ENCODE measurements around the gene POLR1A.

The POLR1A gene

DNA sequence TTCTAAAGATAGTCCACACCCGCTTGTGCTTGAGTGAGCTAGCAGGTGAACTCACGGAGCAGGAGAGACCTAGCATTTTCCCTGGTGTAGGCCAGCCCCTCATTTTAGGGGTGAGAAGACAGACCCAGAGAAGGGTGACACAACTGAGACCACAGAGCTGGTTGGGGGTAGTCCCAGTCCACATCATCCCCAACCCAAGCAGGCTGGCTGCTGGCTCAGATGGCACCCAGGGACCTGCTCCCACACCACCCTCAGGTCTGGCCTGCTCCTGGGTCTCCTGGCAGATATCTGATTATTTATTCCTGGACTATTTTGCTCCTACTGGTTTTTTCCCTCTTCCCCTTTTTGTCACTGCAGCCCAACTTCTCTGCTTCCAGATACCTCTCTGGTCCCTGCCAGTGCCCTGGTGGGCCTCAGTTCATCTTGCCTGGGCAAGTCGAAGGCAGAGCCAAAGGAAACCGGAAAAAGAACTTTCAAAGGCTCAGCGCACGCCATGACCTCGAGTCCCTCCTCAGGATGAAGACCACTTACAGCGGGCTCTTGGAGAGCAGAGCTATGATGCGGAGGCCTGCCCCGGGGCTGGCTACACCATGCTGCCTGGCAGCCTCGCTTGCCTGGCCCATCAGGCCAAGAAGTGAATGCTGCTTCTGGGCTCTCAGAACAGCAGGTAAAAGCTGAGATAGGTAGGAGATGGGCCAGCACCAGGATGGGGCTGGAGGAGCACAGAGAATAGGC, 72.7 kb downstream of the POLR1A start:
- Mint-ChIP-seq H3K4me1 (ENCODE audit: low read depth) (peaks cover 43% of the 10 kb centered on the region), H3K4me3 (no peak overlapping the region), H3K9me3 (no peaks in the 10 kb centered on the region), H3K36me3 (ENCODE audit: low read depth) (peaks cover 98% of the 10 kb centered on the region), H3K27ac (peak overlapping the region; percentile 66), H3K27me3 (no peaks in the 10 kb centered on the region)
- no peak for DNase-seq

DNA sequence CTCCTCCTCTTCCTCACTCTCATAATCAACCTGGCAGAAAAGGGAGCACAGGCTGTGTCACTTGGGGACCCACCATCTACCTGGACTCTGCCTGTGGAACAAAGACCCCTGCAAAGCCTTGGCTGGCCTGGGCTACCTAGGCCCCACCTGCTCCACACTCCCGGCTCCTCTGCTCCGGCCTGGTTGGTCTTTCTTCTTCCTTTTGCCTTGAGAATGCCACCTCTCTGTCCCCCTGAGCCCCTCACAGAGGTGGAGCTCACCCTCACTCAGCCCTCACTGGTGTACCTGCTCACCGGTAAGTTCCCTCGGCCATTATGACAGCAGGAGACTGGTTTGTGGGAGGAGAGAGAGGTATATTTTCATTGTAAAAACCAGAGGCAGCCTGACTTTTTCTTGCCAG, 74.1 kb downstream of the POLR1A start:
- Mint-ChIP-seq H3K4me3 (no peak overlapping the region), H3K27ac (no peak overlapping the region), H3K9me3 (no peaks in the 10 kb centered on the region), H3K27me3 (no peaks in the 10 kb centered on the region), H3K36me3 (ENCODE audit: low read depth) (peaks cover 98% of the 10 kb centered on the region), H3K4me1 (ENCODE audit: low read depth) (peaks cover 29% of the 10 kb centered on the region)
- no peak for DNase-seq

DNA sequence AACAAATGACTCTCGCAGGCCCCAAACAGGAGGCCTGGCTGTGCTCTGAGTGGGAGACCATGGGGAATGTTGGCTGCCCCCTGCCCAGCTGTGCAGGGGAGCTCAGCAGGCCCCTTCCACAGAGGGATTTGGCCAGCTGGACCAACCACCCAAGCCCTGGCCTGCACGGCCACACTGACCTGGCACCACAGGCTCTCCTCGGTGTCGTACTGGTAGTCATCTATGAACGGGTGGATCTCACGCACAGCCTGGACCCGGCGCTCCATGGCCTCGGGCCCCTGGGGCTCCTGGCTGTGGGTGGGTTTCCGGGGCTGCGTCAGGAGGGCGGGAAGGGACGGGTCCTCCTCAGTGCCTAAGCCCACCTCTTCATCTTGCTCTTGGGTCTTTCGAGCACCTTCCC, 74.5 kb downstream of the POLR1A start:
- H3K36me3 Mint-ChIP-seq (ENCODE audit: low read depth) = peaks cover 98% of the 10 kb centered on the region
- H3K4me3 Mint-ChIP-seq = no peak overlapping the region
- no peaks in the 10 kb centered on the region for H3K27me3 Mint-ChIP-seq
- peaks cover 24% of the 10 kb centered on the region for H3K4me1 Mint-ChIP-seq (ENCODE audit: low read depth)
- H3K9me3 Mint-ChIP-seq = no peaks in the 10 kb centered on the region
- H3K27ac Mint-ChIP-seq = no peak overlapping the region
- no peak for DNase-seq

DNA sequence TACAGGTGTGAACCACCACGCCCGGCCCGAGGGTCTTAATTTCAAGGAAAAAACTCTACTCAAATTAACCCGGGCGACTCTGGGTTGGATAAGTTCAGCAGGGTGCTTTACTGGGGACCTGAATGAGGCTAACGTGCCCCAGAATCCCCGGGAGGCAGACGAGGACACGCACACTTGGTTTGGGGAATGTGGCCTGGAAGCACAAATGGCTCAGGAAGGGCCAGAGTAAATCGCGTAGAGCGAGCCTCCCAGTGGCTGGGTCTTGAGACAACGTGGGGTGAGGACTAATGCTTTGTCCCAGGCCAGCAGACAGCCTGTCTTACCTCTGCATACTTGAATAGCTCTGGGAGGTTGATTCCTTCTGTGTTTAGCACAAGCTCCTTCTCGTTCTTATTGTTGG, 75.8 kb downstream of the POLR1A start:
- Mint-ChIP-seq H3K9me3 (no peaks in the 10 kb centered on the region), H3K36me3 (ENCODE audit: low read depth) (peaks cover 98% of the 10 kb centered on the region), H3K4me3 (no peak overlapping the region), H3K4me1 (ENCODE audit: low read depth) (peaks cover 13% of the 10 kb centered on the region), H3K27me3 (no peaks in the 10 kb centered on the region), H3K27ac (no peak overlapping the region)
- no peak for DNase-seq

DNA sequence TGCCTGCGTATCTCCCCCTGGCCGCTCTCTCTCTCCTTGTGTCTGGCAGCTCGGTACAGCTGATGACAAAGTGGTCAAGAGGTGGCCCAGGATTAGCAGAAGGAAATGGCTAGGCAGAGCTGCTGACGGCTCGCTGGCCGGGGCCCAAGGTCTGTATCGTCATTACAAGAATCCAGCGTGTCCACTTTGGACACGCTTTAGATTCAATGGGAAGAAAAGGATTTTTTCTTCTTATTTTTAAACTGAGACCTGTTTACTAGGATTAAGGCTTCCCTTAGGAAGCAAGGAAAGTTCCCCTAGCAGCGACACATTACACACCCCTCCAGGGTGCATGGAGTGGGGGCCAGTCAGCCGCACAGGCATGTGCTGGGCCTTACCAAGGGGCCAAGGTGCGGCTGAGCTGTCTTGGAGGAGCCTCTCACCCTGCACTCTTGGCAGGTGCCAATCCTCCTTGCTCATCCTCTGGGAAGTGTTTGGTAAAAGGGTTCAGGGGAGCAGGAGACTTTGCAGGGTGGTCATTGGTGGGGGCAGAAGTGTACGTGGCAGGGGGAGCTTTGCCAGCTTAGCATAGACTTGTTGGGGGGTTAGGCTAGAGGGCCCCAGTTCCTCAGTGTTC, 76.8 kb downstream of the POLR1A start:
- H3K4me3 Mint-ChIP-seq = no peak overlapping the region
- H3K9me3 Mint-ChIP-seq = no peaks in the 10 kb centered on the region
- no peak overlapping the region for H3K27ac Mint-ChIP-seq
- H3K27me3 Mint-ChIP-seq = no peaks in the 10 kb centered on the region
- no peak for DNase-seq
- peaks cover 4% of the 10 kb centered on the region for H3K4me1 Mint-ChIP-seq (ENCODE audit: low read depth)
- H3K36me3 Mint-ChIP-seq (ENCODE audit: low read depth) = peaks cover 98% of the 10 kb centered on the region

DNA sequence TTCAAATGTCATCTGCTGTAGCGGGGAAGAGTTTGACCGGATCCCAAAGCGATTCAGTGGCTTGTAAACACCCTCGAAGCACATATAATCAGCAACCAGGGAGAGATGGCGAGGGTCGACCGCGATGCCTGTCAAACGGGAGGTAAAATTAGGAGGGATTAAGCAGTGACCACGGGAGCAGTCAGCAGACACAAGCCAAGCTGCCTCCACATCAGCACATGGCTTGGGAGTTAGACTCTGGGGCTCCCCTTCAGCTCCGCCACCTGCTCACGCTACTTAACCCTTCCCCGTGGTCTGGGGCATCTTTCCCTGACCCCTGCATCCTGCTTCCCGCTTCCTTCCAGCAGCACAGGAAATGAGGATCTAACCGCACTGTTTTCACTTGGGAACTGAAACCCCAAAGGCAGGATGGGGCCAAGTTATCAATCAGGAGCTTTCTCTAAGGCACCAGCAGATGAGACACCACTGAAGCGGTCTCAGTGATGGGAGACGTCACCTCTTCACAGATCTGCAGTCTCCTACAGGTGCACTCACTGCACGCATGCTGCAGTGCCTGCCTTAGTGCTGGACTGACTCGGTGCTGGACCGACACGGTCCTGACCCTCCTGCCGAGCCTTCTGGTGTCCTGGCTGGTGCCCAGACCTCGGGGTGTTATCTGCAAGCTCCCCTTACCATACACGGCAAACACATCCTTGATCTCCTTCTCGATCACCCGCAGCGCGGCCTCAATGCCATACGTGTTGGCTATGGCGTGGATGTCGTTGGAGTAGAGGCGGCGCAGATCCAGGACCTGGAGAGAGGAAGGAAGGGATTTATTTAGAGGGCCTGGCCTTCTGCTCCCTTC, 77.5 kb downstream of the POLR1A start:
- peaks cover 92% of the 10 kb centered on the region for H3K36me3 Mint-ChIP-seq (ENCODE audit: low read depth)
- no peaks in the 10 kb centered on the region for H3K9me3 Mint-ChIP-seq
- H3K4me3 Mint-ChIP-seq = no peak overlapping the region
- H3K27me3 Mint-ChIP-seq = no peaks in the 10 kb centered on the region
- no peak overlapping the region for H3K27ac Mint-ChIP-seq
- no peak for DNase-seq
- peaks cover 7% of the 10 kb centered on the region for H3K4me1 Mint-ChIP-seq (ENCODE audit: low read depth)

DNA sequence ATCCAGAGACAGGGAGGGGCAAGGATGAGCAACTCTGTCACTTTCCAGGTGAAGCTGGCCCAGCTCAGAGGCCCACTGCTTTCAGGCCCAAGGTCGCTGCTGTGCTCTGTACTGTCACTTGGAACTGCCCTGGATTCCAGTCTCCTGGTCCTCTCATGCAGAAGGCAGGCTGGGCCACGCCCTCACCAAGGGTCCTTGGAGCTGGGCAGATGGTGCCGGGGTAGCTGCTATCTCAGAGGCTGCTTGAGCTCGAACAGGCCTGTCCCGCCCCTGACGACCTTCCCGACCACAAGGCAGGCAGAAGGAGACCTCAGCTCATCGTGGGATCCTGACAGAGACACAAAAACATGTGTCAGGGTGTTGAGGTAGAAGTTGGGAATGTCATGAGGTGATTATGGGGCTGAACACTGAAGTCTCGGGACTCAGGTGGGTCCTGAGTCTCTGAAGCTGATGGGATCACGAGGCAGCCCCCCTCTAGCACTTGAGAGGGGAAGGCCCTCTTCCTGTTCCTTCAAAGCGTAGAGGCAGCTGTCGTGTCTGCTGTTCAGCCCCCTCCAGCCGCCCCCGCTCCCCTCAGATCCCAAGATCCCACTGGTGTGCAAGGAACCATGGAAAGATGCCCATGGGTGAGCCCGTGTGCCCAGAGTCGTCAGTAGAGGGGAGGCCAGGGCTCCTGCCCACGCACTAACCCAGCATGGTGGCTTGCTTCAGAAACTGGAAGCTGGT, 78.3 kb downstream of the POLR1A start:
- H3K27me3 Mint-ChIP-seq = no peaks in the 10 kb centered on the region
- peak overlapping the region; percentile 15 for H3K27ac Mint-ChIP-seq
- H3K9me3 Mint-ChIP-seq = no peaks in the 10 kb centered on the region
- DNase-seq = no peak
- peaks cover 86% of the 10 kb centered on the region for H3K36me3 Mint-ChIP-seq (ENCODE audit: low read depth)
- H3K4me3 Mint-ChIP-seq = no peak overlapping the region
- peaks cover 6% of the 10 kb centered on the region for H3K4me1 Mint-ChIP-seq (ENCODE audit: low read depth)

DNA sequence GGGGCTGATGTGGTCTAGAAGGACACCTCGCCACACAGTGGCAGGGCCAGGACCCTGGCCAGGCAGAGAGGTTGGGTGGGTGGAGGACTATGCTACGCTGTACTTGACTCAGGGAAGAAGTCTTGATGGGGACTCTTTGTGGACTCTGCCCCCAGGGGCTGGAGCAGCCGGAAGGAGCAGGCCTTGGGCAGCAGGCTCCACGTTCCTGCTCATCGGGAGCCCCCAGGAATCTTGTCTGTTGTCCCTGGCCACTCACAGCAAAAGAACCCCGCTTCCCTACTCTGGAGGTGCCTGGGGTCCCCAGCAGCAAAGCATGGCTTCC, 79.0 kb downstream of the POLR1A start:
- Mint-ChIP-seq H3K4me1 (ENCODE audit: low read depth) (peaks cover 6% of the 10 kb centered on the region), H3K27me3 (no peaks in the 10 kb centered on the region), H3K36me3 (ENCODE audit: low read depth) (peaks cover 80% of the 10 kb centered on the region), H3K4me3 (no peak overlapping the region), H3K9me3 (no peaks in the 10 kb centered on the region), H3K27ac (no peak overlapping the region)
- no peak for DNase-seq

DNA sequence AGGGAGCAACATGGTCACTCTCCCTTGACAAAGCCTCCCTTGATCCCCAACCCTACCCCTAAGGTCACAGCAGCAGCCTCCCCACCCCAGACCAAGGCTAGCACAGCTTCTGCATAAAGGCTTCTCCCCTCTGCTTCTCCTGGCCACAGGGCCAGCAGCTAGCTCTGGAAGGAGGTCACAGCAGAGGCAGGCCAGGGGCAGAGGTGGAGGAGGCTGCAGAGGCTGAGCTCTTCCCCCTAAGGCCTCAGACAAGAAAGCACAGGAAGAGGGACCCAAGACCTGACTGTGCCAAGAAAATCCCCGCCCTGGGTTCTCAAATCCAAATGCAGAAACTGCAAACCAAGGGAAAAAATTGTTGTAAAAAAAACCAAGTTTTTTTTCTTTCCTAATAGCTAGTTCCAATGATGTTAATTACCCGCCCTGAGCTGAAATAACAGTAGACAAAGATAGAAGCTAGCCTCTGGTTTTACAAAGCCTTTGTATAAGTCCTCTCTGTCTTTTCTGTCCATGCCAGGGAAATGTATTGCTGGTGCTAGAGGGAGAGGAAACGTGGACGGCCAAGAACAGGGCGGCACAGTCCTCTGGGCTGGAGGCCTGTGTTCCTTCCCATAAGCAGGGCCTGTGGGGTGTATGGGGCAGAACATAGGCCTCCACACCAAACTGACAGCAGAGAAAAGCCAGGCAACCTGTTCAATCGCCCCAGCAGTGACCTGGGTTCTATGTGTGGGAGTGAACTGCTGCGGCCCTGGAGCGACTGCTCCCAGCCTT, 79.5 kb downstream of the POLR1A start:
- DNase-seq = no peak
- Mint-ChIP-seq H3K27me3 (no peaks in the 10 kb centered on the region), H3K36me3 (ENCODE audit: low read depth) (peaks cover 78% of the 10 kb centered on the region), H3K9me3 (no peaks in the 10 kb centered on the region), H3K27ac (no peak overlapping the region), H3K4me1 (ENCODE audit: low read depth) (peaks cover 6% of the 10 kb centered on the region), H3K4me3 (no peak overlapping the region)

DNA sequence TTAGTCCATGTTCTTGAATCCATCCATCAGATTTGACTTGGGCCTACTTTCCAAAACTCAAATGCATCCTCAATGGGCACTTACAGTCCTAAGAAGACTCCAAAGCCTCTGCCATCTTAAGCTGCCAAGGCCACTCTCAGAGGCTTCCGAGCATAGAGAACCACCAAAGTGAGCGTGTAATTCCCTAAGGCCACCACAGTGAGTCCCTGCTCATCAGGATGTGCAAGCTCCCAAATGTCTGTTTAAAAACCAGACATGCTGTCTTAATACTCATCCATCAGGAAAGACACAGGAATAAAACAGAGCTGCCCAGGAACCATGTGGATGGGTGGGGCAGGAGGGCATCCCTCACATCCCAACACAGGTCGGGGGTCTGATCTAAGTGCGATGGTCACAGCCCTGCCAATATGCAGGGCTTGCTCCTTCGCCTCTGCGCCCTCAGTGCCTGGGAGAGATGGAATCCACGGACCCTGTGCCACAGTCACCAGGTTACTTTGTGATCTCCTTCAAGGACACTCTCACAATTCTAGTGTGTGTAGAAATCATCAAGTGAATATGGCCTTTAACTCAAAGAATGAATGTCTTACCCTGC, 80.4 kb downstream of the POLR1A start:
- Mint-ChIP-seq H3K4me1 (ENCODE audit: low read depth) (peaks cover 6% of the 10 kb centered on the region), H3K4me3 (no peak overlapping the region), H3K27me3 (no peaks in the 10 kb centered on the region), H3K27ac (no peak overlapping the region), H3K9me3 (no peaks in the 10 kb centered on the region), H3K36me3 (ENCODE audit: low read depth) (peaks cover 69% of the 10 kb centered on the region)
- no peak for DNase-seq

DNA sequence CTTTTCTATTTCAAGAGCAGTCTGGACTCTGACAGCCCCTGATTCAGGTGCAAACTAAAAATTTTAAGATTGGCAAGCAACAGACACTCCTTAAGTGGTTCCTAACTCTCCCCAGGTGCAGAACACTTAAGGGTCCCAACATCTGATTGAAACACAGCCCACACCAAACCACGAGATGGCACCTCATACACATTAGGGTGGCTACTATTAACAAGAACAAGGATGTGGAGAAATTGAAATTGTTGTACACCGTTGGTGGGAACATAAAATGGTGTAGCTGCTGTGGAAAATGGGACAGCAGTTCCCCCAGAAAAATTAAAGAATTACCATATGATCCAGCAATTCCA, 82.3 kb downstream of the POLR1A start:
- Mint-ChIP-seq H3K27ac (no peak overlapping the region), H3K4me3 (no peak overlapping the region), H3K9me3 (no peaks in the 10 kb centered on the region), H3K36me3 (ENCODE audit: low read depth) (peaks cover 51% of the 10 kb centered on the region), H3K27me3 (no peaks in the 10 kb centered on the region), H3K4me1 (ENCODE audit: low read depth) (peaks cover 6% of the 10 kb centered on the region)
- no peak for DNase-seq

DNA sequence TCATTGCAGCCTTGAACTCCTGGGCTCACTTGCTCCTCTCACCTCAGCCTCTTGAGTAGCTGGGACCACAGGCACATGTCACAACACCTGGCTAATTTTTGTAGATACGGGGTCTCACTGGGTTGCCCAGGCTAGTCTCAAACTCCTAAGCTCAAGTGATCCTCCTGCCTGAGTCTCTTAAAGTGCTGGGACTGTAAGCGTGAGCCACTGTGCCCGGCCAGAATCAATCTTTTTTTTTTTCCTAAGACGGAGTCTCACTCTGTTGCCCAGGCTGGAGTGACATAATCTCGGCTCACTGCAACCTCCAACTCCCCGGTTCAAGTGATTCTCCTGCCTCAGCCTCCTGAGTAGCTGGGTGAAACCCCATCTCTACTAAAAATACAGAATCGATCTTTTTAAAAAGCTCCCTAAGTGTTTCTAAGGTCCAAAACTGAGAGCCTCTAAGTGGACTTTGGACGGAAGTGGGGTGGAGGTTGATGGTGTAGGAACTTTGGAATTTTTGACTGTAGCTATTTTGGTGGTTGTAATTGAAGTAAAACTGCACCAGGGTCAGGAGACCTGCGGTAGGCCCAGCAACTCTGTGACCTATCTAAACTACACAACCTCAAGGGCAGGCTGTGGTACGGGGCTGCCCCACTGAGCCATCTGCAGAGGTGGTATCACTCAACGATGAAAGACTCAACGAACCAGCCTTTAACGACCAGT, 82.9 kb downstream of the POLR1A start:
- no peak overlapping the region for H3K4me3 Mint-ChIP-seq
- no peak overlapping the region for H3K27ac Mint-ChIP-seq
- H3K36me3 Mint-ChIP-seq (ENCODE audit: low read depth) = peaks cover 46% of the 10 kb centered on the region
- H3K4me1 Mint-ChIP-seq (ENCODE audit: low read depth) = peaks cover 6% of the 10 kb centered on the region
- no peaks in the 10 kb centered on the region for H3K27me3 Mint-ChIP-seq
- DNase-seq = no peak
- no peaks in the 10 kb centered on the region for H3K9me3 Mint-ChIP-seq

Data from activated T-cell treated with anti-CD3 and anti-CD28 coated beads, Interleukin-2, amount 50 U/mL, for 24 hours (primary cell).